OCI-LY3 (cell line): ENCODE data around the gene TRPV6.

Experiments
- H2AFZ ChIP-seq: fragments of 200-600, 300-600 bp; shearing (Covaris generic); 2 replicates; pipeline ENCODE4 v1.6.0; 2014; ENCODE audit warnings: antibody characterized with exemption, low read depth, low read length
- H3K27ac ChIP-seq: fragments of 200-600, 300-600 bp; sonication (generic); 2 replicates; pipeline ENCODE4 v1.5.1; 2014; ENCODE audit warnings: mild to moderate bottlenecking, low read length, moderate library complexity, mixed read lengths
- H3K27me3 ChIP-seq: fragments of 200-600, 300-600 bp; sonication (generic); 2 replicates; pipeline ENCODE4 v1.6.1; 2014; ENCODE audit warnings: low read depth, low read length, mixed read lengths
- H3K36me3 ChIP-seq: fragments of 200-600, 300-600 bp; sonication (generic); replicated peaks from 2 replicates; pipeline ENCODE3; 2014; ENCODE audit warnings: low read depth, low read length, mixed read lengths
- H3K4me1 ChIP-seq: fragments of 300-600, 200-600 bp; sonication (generic); 2 replicates; pipeline ENCODE4 v1.6.1; 2014; ENCODE audit warnings: low read length, mixed read lengths
- H3K4me2 ChIP-seq: fragments of 200-600, 300-600 bp; sonication (generic); 2 replicates; pipeline ENCODE4 v1.6.1; 2014; ENCODE audit warnings: low read length, mixed read lengths
- H3K4me3 ChIP-seq: fragments of 300-600, 200-600 bp; sonication (generic); 2 replicates; pipeline ENCODE4 v1.5.1; 2014; ENCODE audit warnings: antibody characterized with exemption, mild to moderate bottlenecking, low read length, moderate library complexity
- H3K79me2 ChIP-seq: fragments of 300-600, 200-600 bp; shearing (Covaris generic); 2 replicates; pipeline ENCODE4 v1.6.1; 2014; ENCODE audit warnings: mild to moderate bottlenecking, low read length, mixed read lengths
- H3K9ac ChIP-seq: fragments of 300-600, 200-600 bp; shearing (Covaris generic); 2 replicates; pipeline ENCODE4 v1.6.0; 2014; ENCODE audit warnings: mild to moderate bottlenecking, low read length, moderate library complexity
- H3K9me3 ChIP-seq: fragments of 200-600, 300-600 bp; shearing (Covaris generic); 2 replicates; pipeline ENCODE4 v1.6.1; 2014; ENCODE audit warnings: low read length, mixed read lengths; ENCODE audit not compliant: insufficient read depth
- H4K20me1 ChIP-seq: fragments of 200-600, 300-600 bp; sonication (generic); 2 replicates; pipeline ENCODE4 v1.6.1; 2016; ENCODE audit warnings: low read length, mixed read lengths; ENCODE audit not compliant: insufficient read depth
- CTCF ChIP-seq: fragments of 200-600, 300-600 bp; sonication (generic); IDR thresholded peaks from 2 replicates; pipeline ENCODE4 v1.5.1; 2014; ENCODE audit warnings: antibody characterized with exemption, low read length, low read depth
- EZH2phosphoT487 ChIP-seq: fragments of 200-600 bp; shearing (Covaris generic); IDR thresholded peaks from 2 replicates; pipeline ENCODE4 v1.6.1; 2018; ENCODE audit warnings: antibody characterized with exemption, mixed run types, low read depth

TRPV6 gene

GRCh38 chr7:142862351-142862750 lies 23.2 kb downstream of the TRPV6 start:
- Histone ChIP-seq H3K4me3 (no peak overlapping the region), H2AFZ (no peak overlapping the region), H3K36me3 (no peaks in the 10 kb centered on the region), H3K9me3 (no peaks in the 10 kb centered on the region), H3K27me3 (peaks cover 33% of the 10 kb centered on the region), H3K27ac (no peak overlapping the region), H3K4me1 (no peaks in the 10 kb centered on the region), H3K4me2 (no peak overlapping the region), H3K79me2 (no peaks in the 10 kb centered on the region), H4K20me1 (no peaks in the 10 kb centered on the region), H3K9ac (no peak overlapping the region)
- TF ChIP-seq CTCF = no peak

- TF ChIP-seq EZH2phosphoT487 (no peak), CTCF (no peak)
- no peak overlapping the region for H3K4me3 ChIP-seq
- no peaks in the 10 kb centered on the region for H3K79me2 ChIP-seq
- H3K27ac ChIP-seq = no peak overlapping the region
- no peaks in the 10 kb centered on the region for H3K9me3 ChIP-seq
- no peak overlapping the region for H2AFZ ChIP-seq
- H3K36me3 ChIP-seq = no peaks in the 10 kb centered on the region
- H3K9ac ChIP-seq = no peak overlapping the region
- H3K4me2 ChIP-seq = no peak overlapping the region
- H3K27me3 ChIP-seq = peaks cover 38% of the 10 kb centered on the region
- H3K4me1 ChIP-seq = no peaks in the 10 kb centered on the region
- H4K20me1 ChIP-seq = no peaks in the 10 kb centered on the region
These were observed 24.6 kb downstream of the TRPV6 start for GRCh38 chr7:142860968-142861367.

- no peaks in the 10 kb centered on the region for H3K36me3 ChIP-seq
- H3K27ac ChIP-seq = no peak overlapping the region
- no peak overlapping the region for H3K9ac ChIP-seq
- no peaks in the 10 kb centered on the region for H4K20me1 ChIP-seq
- no peaks in the 10 kb centered on the region for H3K4me1 ChIP-seq
- no peak overlapping the region for H3K4me2 ChIP-seq
- no peak for TF ChIP-seq CTCF
- TF ChIP-seq EZH2phosphoT487 = no peak
- H3K27me3 ChIP-seq = peaks cover 48% of the 10 kb centered on the region
- no peaks in the 10 kb centered on the region for H3K9me3 ChIP-seq
- no peak overlapping the region for H2AFZ ChIP-seq
- no peak overlapping the region for H3K4me3 ChIP-seq
- H3K79me2 ChIP-seq = no peaks in the 10 kb centered on the region
These were observed 25.7 kb downstream of the TRPV6 start for GRCh38 chr7:142859829-142860228.

- Histone ChIP-seq H3K9ac (no peak overlapping the region), H3K79me2 (no peaks in the 10 kb centered on the region), H4K20me1 (no peaks in the 10 kb centered on the region), H3K36me3 (no peaks in the 10 kb centered on the region), H3K4me3 (no peak overlapping the region), H2AFZ (no peak overlapping the region), H3K27me3 (peaks cover 48% of the 10 kb centered on the region), H3K27ac (no peak overlapping the region), H3K9me3 (no peaks in the 10 kb centered on the region), H3K4me2 (no peak overlapping the region), H3K4me1 (no peaks in the 10 kb centered on the region)
- TF ChIP-seq EZH2phosphoT487 (no peak), CTCF (no peak)
These were observed 26.1 kb downstream of the TRPV6 start for GRCh38 chr7:142859411-142859810.
